NCI-H2029 (cell line): ENCODE measurements around the gene TP63.
A peak's percentile ranks its signal among the peaks of the same experiment; 100 is the strongest.

Experiments used
- DNase-seq: peaks from one replicate; lab custom pipeline; 2025; lab: John Stamatoyannopoulos, UW

TP63 gene

GRCh38 chr3:189684317-189684716, 53.1 kb downstream of the TP63 start:
- no peak for DNase-seq

GRCh38 chr3:189685291-189685690, 54.1 kb downstream of the TP63 start:
- no peak for DNase-seq

GRCh38 chr3:189685860-189686259, 54.7 kb downstream of the TP63 start:
- no peak for DNase-seq

- DNase-seq: no peak
Measured at GRCh38 chr3:189687475-189687874, 56.3 kb downstream of the TP63 start.

- DNase-seq: no peak
Measured at GRCh38 chr3:189688262-189688661, 57.1 kb downstream of the TP63 start.

GRCh38 chr3:189689625-189690024, 58.4 kb downstream of the TP63 start:
- no peak for DNase-seq

GRCh38 chr3:189690237-189690636, 59.0 kb downstream of the TP63 start:
- no peak for DNase-seq

GRCh38 chr3:189690672-189691071, 59.5 kb downstream of the TP63 start:
- no peak for DNase-seq

GRCh38 chr3:189695400-189695799, 64.2 kb downstream of the TP63 start:
- no peak for DNase-seq

- DNase-seq: no peak
Measured at GRCh38 chr3:189698811-189699210, 67.6 kb downstream of the TP63 start.

- no peak for DNase-seq
Measured at GRCh38 chr3:189699885-189700284, 68.7 kb downstream of the TP63 start.

- no peak for DNase-seq
Measured at GRCh38 chr3:189702066-189702646, 71.0 kb downstream of the TP63 start.

- DNase-seq: no peak
Measured at GRCh38 chr3:189703865-189704264, 72.7 kb downstream of the TP63 start.

GRCh38 chr3:189708375-189708774, 77.2 kb downstream of the TP63 start:
- no peak for DNase-seq

- no peak for DNase-seq
Measured at GRCh38 chr3:189710620-189711402, 79.6 kb downstream of the TP63 start.

- peak; percentile 3 for DNase-seq
Measured at GRCh38 chr3:189712906-189713483, 81.8 kb downstream of the TP63 start.

GRCh38 chr3:189714991-189715961, 84.1 kb downstream of the TP63 start:
- no peak for DNase-seq

- no peak for DNase-seq
Measured at GRCh38 chr3:189718215-189718614, 87.0 kb downstream of the TP63 start.

- DNase-seq: no peak
Measured at GRCh38 chr3:189720736-189721417, 89.7 kb downstream of the TP63 start.

- no peak for DNase-seq
Measured at GRCh38 chr3:189721873-189722665, 90.9 kb downstream of the TP63 start.

- DNase-seq: no peak
Measured at GRCh38 chr3:189724356-189724755, 93.2 kb downstream of the TP63 start.
